ENCODE measurements around the gene ROBO1.

- TF ChIP-seq, protein P1, sequence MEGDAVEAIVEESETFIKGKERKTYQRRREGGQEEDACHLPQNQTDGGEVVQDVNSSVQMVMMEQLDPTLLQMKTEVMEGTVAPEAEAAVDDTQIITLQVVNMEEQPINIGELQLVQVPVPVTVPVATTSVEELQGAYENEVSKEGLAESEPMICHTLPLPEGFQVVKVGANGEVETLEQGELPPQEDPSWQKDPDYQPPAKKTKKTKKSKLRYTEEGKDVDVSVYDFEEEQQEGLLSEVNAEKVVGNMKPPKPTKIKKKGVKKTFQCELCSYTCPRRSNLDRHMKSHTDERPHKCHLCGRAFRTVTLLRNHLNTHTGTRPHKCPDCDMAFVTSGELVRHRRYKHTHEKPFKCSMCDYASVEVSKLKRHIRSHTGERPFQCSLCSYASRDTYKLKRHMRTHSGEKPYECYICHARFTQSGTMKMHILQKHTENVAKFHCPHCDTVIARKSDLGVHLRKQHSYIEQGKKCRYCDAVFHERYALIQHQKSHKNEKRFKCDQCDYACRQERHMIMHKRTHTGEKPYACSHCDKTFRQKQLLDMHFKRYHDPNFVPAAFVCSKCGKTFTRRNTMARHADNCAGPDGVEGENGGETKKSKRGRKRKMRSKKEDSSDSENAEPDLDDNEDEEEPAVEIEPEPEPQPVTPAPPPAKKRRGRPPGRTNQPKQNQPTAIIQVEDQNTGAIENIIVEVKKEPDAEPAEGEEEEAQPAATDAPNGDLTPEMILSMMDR (IDR thresholded peaks at IDR 0.05; ENCODE audit: low read length) = no peak
- no peak for TF ChIP-seq EZH2 (optimal IDR thresholded peaks at IDR 0.05; ENCODE audit: low read depth, low read length)
Observed at GRCh38 chr3:79215286-79215685, 552.5 kb downstream of the ROBO1 start.

Data from MM.1S (cell line).